CD4-positive, alpha-beta T cell treated with Interleukin-2 at 100 ng/mL for 4 hours (primary cell): ENCODE measurements around the gene NOTCH1.
"Not testable (repeated sequence)": the region's sequence is repeated elsewhere in the genome, so short reads cannot be mapped to it uniquely, and the experiment has no call there.

Experiments used
- DNase-seq: peaks from one replicate; pipeline ENCODE4 v3.0.0-alpha.2; 2020; ENCODE audit warnings: low spot score

Gene NOTCH1

DNA sequence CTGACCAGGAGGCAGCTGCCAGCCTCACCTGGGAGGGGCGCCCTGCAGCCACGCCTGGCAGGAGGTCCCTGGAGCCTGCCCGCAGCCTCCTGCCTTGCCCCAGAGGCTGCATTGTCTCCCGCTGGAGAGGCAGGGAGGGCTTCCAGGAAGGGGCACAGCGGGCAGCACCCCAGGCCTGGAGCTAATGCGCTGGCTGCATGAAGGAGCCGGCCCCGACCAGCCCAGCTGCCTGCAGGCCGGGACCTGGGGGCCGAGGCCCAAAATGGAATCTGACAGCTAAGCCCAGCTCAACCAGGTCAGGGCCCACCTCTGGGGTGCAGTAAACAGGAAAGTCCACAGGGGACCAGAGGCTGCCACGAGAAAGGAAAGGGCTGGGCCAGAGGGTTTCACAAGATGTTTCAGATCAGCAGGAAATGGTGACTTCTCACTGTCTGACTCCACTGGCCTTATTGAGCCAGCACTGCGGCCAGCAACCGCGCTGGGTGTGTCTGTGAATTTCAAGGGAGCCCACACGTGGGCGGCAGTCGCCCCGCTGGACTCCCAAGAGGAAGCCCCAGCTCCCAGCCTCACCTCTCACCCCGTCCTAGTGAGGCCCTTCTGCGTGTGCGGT, 18.6 kb upstream of the NOTCH1 start:
- DNase-seq = no peak

DNA sequence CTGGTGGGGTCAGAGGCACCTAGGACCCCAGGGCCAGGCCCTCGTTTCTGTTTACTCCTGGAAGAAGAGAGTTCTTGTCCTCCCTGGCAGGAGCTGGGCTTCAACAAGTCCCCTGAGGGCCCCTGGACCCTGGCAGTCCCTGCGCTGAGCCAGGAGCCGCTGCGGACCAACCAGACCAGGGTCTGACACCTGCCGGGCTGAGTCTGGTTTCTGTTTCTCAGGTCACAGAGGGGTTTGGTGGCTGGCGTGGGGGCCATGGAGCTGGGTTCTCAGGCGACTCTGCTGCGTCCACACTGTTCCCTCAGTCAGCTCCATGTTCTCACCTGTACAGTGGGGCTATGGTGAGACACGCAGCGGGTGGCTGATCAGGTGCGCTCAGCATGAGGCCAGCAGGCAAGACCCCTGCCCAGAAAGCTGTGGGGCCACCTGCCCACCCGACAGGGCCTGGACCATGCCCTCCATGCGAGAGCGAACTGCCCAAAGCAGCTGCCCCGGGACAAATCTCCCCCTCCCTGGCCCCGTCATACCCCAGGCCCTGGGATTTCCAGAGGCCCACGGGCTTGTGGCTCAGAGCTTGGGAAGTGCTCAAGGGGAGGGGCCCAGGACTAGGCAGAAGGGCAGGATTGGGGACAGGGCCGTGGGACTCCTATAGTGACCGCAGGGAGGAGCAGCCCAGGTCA, 17.9 kb upstream of the NOTCH1 start:
- DNase-seq = no peak

DNA sequence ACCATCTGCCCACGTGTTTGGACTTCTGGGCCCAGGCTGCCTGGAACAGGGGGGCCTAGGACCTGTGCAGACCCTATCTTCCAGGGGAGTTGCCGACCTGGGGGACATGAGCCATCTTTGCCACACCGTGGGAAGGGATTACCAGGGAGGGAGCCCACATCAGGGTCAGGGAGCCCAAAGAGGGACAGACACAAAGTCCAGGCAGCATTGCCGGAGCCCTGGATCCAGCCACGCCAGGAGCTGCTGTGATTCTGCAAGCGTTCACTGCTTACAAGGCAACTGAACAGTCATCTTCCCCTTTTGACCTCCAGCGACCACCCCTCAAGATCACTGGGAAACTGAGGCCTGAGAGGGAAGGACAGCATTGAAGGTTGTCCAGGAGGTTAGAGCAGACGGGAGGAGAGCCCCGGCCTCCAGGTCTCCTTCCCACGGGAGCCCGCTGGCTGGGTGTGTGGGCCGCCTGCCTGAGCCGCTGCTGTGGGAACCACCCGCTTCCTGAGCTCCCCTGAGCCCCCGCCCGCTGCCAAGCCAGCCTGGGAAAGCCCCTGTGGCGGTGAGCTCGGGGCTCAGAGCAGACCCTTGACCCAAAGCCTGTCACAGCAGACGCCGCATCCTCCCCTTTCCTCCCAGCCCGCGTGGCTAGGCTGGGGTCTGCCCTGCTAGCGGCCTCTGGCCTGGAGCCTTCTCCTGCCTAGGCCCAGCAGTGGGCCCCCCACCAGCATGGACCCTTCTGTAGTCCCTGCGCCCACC, 17.1 kb upstream of the NOTCH1 start:
- DNase-seq = no peak

DNA sequence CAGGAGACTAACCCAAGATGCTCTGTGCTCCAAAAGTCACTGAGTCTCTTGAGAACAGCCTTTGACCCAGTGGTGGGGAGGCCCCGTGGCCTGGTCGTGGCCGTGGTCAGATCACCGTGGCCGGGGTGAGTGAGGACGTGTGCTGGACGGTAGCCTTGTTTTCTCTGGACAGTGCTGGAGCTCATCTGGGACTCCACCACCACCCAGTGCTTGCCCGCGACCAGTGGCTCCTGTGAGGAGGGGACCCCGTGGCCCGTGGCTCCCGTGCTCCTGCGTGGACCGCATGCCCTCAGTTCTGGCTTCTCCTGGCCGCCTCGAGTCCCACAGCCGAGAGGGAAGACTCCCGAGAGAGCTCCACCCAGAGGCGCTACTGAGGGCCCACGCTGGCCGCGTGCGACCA, 15.9 kb upstream of the NOTCH1 start:
- no peak for DNase-seq

DNA sequence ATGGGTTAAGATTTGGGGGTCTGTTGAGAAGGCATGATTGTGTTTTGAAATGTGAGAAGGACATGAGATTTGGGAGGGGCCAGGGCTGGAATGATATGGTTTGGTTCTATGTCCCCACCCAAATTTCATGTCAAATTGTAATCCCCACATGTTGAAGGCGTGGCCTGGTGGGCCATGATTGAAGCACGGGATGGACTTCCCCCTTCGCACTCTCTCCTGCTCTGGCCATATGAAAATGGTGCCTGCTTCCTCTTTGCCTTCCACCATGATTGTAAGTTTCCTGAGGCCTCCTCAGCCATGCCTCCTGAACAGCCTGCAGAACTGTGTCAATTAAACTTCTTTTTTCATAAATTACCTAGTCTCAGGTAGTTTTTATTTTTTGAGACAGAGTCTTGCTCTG, 14.7 kb upstream of the NOTCH1 start:
- DNase-seq = no peak

DNA sequence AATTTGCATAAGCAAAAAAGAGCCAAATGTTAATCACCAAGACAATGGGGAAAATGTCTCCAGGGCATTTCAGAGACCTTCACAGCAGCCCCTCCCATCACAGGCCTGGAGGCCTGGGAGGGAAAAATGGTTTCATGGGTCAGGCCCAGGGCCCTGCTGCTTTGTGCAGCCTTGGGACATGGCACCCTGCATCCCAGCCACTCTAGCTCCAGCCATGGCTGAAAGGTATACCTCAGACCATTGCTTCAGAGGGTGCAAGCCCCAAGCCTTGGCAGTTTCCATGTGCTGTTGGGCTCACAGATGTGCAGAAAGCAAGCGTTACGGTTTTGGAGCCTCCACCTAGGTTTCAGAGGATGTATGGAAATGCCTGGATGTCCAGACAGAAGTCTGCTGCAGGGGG, 13.5 kb upstream of the NOTCH1 start:
- DNase-seq = not testable (repeated sequence)

DNA sequence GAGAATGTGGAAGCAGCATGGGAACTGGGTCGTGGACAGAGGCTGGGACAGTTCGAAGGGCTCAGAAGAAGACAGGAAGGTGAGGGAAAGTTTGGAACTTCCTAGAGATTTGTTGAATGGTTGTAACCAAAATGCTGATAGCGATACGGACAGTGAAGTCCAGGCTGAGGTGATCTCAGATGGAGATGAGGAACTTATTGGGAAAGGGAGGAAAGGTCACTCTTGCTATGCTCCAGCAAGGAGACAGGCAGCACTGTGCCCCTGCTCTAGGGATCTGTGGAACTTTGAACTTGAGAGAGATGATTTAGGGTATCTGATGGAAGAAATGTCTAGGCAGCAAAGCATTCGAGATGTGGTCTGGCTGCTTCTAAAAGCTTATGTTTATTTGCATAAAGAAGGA, 13.0 kb upstream of the NOTCH1 start:
- not testable (repeated sequence) for DNase-seq

DNA sequence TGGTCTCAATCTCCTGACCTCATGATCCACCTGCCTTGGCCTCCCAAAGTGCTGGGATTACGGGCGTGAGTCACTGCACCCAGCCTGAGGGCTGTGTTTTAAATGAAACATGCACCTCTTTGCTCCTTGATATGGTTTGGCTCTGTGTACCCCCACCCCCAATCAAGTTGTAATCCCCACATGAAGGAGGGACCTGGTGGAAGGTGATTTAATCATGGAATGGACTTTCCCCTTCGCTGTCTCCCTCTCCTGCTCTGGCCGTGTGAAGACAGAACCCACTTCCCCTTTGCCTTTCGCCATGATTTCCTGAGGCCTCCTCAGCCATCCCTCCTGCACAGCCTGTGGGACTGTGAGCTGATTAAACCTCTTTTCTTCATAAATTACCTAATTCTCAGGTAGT, 12.5 kb upstream of the NOTCH1 start:
- DNase-seq = no peak

DNA sequence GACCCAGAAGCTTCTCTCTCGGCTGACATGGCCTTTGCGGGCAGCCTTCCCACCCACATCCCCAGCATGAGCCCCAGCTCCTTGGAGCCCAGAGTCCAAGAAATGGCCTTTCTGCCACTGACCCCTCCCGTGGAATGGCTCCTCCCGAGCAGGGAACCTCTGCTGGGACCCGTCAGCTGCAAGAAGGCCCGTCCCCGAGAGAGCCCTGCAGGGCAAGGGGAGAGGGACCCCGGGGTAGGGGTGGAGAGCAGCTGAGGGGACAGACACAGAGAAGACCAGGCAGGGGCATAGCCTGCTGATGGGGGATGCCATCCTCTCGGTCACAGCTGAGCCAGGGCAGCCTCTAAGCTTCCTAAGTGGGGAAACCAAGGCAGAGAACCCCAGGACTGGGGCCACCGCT, 11.2 kb upstream of the NOTCH1 start:
- no peak for DNase-seq

DNA sequence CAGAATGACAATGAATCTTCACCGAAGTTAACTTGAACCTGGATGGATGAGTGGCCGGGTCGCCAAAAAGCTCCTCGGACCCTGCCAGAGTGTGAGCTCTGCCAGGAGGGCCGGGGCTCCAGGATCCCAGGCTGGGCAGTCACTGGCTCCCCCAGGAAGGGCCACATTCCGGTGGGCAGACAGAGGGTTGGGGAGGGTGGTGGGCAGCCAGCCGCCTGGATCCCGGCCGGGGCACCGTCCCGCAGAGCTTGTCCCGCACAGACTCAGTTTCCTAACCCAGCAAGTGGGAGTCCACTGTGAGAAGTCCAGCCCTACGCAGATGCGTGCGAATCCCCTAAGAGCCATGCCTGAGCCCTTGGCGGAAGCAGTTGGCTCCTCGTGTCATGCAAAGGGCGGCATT, 10.3 kb upstream of the NOTCH1 start:
- DNase-seq = no peak

DNA sequence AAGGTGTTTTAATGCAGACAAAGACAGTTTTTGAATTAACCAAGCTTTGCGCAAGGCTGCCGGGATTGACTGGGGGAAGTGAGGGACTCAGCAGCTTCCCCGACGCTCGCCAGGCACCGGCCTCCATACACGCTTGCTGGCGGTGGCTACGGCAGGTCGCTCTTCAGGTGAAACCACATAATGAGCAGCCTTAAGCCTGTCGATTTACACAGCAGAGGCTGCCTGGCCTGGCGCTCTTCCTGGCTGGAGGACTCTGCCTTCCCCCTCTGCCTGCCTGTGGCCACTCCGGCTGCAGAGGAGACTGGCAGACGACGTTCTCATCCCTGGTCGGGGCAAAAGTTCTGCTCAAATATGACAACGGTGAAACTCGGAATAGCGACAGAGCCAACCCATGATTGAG, 9.0 kb upstream of the NOTCH1 start:
- no peak for DNase-seq

DNA sequence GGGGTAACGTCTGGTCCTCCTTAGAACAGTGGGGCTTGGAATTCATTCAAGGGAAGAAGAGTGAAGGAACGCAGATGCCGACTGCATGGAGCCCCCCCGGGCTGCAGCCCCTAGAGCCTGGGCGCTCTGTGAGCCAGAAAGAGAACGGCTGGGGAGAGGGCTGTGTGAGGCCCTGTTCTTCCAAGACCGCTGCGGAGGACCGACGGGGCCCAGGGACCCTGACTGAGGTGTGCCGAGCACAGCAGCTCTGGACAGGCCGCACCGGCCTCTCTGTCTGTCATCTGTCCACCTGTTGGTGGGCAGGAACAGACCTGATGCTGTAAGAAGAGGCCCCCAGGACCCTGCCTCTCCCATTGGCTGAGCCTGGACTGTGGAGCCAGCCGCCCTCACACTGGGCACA, 7.7 kb upstream of the NOTCH1 start:
- no peak for DNase-seq

DNA sequence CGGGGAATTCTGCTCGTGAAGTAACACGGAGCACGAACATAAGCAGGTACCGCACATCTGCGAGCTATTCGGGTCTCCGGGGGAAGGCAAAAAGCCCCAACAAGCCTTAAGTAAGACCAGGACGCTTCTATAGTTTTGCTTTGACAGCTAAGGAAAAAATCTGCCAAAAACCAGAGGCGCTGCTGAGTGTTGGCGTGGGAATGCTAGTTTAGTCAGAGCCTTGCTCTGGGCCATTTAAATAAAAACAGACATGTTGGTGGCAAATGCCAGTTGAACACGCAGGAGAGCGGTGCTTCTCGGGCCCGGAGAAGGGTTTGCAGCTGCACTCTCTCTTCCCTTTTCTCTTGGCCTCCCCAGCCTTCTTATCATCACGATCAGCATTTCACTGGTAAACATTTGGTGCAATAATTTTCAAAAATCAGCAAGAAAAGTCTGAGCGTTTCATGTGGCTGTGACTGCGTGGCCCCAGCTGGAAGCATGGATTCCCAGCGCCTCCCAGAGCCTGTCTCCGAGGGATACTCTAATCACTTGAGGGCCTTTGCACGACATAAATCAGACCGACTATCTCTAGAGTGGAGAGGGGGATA, 6.4 kb upstream of the NOTCH1 start:
- no peak for DNase-seq

DNA sequence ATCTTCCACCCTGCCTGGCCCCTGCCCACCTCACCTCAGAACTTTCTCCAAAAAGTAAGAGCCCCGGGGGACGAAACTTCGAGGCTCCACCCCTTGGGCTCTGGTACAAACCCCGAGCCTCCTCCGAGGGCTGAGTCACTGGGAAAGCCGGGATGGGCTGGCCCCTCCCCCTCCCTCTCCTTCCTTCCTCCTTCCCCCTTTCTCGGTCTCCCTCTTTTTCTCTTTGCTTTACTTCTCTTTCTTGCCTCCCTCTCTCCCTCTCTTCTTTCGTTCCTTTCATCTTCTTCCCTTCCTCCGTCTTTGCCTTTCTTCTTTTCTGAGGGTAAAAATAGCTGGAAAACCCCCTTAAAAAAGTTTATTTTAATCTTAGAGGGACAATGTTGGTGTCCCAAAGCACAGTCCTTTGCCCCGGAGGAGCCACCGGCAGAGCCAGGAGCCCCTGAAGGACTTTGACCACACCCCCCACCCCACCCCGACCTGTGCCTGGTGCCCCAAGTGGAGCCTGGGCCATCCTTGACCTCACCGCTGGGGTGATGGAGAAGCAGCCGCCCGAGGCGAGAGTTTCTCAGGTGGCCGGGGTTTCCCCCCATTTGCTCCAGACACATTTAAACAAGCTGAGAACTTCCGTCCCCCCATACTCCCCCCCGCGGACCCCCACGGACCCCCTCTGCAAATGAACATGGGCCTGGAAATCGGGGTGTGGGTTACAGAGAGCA, 5.7 kb upstream of the NOTCH1 start:
- no peak for DNase-seq

DNA sequence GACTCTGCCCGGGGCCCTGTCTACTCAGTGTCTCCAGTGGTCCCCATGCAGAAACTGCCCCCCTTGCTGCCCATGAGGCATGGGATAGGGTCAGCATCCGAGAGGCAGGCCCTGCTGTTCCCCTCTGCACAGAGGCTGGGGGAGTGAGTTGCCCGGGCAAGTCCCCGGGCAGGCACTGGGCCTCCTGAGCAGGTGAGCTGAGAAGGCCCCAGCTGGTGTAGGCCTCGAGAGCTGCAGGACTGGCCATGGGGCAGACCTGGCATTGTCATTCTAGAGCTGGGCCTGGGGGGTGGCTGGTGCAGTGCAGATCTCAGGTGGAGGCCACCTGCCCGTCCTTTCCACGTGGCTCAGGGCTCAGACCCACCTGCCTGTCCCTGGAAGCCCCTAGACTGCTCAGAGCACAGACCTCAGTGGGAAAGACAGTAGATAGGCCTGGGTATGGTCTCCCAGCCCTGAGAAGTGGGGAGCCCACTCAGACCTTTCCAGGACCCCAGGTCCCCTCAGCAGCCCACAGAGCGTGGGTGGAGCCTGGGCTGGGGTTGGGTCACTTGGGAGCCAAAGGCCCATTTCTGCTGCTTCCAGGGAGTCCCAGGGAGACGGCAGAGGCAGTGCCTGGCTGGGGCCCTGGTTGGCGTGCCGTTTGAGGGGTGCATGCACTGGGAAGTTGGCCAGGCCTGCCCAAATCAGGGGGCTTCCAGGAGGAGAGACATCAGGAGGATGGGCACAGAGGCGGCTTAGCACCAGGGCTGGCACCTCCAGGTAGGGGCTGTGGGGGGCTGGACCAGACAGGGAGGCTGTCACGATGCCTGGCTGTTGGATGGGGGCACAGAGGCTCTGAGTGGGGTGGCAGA, 4.8 kb upstream of the NOTCH1 start:
- DNase-seq = no peak

DNA sequence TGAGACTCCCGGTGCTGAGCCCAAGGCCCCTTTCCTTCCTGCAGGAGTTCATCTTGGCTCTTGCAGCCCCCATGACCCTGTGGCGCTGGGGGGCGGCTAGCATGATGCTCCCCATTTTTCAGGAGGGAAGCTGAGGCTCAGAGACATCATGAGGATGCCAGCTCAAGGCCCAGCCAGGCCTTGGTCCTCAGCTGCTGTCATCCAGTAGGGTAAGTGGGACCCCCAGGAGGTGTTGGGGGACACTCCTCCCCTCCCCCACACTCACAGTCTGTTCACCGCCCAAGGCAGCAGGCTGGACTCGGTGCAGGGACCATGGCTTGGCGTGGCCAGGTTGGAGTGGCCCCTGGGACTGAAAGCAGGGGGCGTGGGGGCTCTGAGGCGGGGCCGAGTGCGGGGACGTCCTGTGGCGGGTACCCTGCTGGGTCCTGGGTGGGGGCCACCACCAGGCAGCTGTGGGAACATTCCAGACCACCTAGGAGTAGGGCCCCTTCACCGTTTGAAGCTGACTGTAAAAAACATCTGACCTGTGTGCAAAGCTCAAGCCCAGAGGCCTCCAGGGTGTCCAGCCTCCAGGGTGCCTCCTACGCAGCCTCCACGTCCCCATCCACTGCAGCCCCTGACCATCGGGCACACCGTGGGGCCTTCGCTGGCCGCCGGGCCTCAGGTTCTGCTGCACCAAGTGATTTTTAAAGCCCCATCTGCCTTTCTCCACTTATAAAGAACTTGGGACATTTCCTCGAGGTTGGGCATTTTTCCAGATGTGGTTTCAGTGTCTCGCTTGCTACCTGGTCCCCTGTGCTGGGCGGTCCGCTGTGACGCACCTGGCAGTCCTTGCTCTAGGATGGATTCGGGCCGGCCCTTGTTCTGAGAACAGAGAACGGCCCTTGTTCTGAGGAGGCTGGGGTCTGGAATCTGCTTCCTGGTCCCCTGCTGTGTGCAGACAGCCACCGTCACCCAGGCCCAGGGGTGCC, 3.4 kb upstream of the NOTCH1 start:
- DNase-seq = no peak

DNA sequence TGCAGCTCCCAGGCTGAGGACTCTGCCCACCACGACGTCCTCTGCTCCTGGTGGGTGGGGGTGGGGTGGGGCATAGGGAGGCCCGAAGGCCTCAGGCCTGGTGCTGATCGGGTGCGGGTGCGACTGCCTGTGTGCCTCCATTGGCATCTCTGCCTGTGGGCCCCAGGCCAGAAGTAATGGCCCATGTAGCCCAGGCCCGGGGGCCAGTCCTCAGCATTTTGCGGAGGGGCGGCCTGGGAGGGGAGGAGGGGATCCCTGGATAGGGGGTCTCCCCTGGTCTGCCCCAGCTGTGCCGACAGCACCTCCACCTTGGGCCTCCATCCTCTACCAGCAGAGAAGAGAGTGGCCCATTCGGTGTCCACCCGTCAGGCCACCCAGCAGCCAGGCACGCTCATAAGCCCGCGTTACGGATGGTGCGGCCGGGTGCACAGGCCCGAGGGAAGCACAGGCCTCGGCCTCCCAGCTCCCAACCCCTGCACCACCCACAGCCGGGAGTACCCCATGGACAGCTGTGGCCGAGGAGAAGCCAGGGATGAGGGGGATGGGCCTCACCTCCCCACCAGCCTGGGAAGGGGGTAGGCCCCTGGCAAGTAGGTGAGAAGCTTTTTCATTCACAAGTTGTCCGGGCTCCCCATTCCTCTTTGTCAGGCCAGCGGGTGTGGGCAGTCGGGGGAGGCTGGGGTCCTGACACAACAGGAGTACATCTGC, 1.8 kb upstream of the NOTCH1 start:
- DNase-seq = no peak

DNA sequence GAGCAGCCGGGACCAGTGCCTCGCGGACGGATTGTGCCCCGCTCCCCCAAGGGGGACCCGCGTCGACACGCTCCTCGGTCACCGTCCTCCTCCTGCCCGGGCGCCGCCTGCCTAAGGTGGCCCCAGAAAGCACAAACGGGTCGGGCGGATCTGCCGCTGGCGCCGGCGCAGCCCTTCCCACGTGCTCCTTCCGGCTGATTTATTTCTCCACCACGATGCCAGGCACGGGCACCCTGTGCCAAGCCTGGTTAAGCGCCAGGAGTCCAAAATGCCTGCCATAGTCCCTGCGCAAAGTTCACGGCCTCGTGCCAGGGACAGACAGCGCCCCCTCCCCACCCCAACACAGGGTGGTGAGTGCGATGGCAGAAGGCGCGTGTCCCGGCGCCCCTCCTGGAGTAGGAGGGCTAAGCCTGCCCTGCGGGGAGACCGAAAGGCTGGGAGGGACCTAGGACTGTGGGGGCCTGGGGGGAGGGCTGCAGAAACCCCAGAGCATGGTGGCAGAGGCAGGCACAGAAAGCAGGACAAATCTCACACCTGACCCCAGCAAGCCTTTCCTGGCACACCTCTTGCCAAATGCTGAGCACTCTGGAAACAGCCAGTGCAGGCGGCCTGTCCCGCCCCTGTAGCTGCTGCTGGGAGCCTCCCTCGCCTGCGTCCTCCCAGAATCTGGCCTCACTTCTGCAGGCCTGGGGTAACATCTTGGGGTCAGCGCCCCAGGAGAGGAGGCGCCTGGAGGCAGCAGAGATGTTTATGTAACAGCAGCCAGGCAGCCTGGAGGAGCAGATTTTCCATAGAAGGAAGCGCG, 1.1 kb upstream of the NOTCH1 start:
- DNase-seq = peak; percentile 46

DNA sequence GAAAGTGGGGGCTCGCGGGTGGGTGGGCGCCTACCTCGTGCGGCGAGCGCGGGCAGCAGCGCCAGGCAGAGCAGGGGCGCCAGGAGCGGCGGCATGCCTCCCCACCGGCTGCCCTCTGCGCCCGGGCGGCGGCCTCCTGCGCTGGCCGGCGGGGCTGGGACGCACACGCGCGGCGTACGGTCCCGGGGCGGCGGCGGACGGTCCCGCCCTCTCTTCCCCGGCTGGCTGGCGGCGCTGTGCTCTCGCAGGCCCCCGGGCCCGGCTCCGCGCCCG, 220 bp downstream of the NOTCH1 start:
- DNase-seq = no peak
